SU-DHL-6 (cell line): ENCODE data around the gene CDC20B.

Experiments
- EZH2phosphoT487 ChIP-seq: fragments of 200-600 bp; sonication (generic), shearing (Covaris generic); conservative IDR thresholded peaks from 2 replicates; pipeline ENCODE4 v1.6.1; 2018; ENCODE audit warnings: mild to moderate bottlenecking, antibody characterized with exemption, low read length, moderate library complexity, mixed read lengths
- TF ChIP-seq, protein P1 (sequence below): fragments of 200-600 bp; sonication (generic); IDR thresholded peaks from one replicate; pipeline ENCODE4 v1.5.1; 2017; ENCODE audit warnings: antibody characterized with exemption, mild to moderate bottlenecking, low read length, moderate library complexity; ENCODE audit not compliant: insufficient read depth, poor library complexity, severe bottlenecking

DNA sequence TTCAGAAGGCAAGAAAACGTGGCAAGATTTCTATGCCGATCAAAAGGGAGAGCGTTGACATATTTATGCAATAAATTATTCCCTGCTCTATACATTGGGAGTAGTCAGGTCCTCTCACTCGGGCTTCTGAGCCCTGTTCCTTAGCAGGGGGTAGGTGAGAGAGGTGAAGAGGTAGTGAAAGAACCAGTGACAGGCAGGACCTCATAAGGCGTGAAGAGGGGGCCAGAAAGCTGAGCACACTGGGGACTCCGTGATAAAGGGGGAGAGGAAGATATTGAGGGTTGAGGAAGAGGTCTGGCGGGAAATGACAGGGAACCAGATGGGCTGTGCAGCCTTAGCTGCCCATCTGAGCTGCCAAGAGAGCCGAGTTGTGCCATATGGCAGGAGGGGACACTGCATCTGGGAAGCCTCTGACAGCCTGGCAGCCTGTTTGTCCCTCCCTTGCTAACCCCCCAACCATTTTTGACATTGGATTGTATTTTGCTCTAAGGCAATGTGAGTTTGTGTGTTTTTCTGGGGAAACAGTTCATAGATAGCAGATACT, 782 bp upstream of the CDC20B start:
- TF ChIP-seq, protein P1, sequence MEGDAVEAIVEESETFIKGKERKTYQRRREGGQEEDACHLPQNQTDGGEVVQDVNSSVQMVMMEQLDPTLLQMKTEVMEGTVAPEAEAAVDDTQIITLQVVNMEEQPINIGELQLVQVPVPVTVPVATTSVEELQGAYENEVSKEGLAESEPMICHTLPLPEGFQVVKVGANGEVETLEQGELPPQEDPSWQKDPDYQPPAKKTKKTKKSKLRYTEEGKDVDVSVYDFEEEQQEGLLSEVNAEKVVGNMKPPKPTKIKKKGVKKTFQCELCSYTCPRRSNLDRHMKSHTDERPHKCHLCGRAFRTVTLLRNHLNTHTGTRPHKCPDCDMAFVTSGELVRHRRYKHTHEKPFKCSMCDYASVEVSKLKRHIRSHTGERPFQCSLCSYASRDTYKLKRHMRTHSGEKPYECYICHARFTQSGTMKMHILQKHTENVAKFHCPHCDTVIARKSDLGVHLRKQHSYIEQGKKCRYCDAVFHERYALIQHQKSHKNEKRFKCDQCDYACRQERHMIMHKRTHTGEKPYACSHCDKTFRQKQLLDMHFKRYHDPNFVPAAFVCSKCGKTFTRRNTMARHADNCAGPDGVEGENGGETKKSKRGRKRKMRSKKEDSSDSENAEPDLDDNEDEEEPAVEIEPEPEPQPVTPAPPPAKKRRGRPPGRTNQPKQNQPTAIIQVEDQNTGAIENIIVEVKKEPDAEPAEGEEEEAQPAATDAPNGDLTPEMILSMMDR = no peak
- no peak for TF ChIP-seq EZH2phosphoT487
